ENCODE measurements around the gene CPM.

The CPM gene

DNA sequence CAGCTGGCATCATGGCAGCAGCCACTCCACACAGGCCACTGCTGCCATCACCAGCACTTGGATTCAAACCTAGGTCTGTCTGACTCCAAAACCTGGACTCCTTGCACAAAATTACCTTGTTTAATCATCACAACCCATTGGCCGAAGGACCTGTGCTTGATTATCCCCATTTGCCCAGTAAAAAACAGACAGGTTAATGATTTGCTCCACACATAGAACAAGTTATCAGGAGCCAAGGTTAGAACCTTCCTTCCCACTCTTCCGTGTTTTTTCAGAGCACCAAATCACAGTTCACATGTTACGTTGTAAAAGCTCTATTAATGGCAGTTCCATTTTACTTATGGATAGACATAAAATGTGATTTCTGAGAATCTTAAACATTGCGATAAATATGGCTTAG, 23.5 kb upstream of the CPM start:
- DNase-seq (ENCODE audit: low read depth) = no peak

DNA sequence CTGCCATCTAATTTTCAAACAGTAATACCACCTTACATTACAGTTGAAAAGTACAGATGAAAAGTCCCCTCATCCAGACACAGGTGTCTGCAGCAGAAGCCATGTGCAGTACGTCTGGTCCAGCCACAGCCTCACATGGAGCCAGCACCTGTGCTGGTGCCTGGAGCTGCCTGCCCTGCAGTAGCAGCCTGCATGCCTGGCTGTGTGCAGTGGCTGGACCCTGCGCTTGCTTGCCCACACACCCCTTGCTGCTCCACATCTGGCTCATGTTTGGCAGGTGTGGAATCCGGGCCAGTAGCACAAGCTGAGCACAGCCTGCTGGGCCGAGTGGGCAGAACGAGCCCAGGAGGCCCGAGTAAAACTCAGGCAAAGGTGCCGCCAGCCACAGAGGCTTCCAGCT, 21.8 kb upstream of the CPM start:
- DNase-seq (ENCODE audit: low read depth) = no peak

DNA sequence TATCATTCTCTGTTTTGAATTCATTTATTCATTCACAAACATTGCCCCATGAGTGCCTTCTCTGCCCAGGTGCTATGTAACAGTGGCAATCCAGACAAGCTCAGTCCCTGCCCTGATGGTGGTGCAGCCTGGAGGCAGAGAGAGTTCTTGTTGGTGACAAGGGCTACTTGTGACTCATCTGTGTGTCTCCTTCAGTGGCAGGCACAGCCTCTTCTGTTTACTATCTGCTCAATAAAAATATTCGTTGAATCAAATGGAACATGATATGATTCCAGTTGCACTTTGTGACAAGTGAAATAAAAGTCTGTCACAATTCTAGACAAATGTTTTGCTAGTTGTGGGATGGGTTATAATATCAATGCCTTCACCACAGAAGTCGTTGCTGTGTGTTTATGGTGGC, 20.6 kb upstream of the CPM start:
- no peak for DNase-seq (ENCODE audit: low read depth)

DNA sequence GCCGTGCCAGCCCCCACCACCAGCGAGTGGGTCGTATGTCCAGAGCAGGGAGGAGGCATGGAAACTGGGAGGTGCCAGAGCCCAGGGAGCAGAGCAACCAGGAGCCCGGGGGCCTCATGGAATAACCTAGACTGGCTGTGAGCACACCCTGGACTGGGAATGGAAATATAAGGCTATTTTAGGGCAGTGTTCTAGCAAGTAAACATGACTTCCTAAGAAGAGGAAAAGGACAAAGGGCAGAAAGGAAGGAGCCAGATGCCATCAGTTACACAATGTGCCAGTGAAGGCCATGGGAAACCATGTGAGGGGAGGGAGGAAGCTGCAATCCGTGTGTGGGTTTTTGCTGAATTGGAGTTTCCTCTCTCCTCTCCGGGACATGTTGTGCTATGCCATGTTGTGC, 18.7 kb upstream of the CPM start:
- DNase-seq (ENCODE audit: low read depth) = no peak

DNA sequence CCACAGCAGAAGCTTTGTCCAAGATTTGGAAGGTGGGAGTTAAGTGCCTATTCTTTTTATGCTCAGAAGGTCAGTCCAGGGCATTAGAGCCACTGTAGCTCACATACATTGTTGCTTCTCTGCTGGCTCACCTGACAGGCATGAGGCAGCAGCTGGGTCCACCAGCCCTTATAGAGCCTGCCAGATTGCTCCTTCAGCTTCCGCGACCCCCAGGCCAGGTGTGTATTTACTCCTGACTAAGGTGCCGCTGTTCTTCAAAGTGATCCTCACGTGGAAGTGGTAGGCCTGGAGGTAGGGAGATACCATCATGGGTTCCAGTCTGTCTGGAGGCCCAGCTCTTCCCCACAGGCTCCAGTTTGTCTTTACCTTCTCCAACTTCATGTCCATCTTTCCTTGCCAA, 17.5 kb upstream of the CPM start:
- no peak for DNase-seq (ENCODE audit: low read depth)

DNA sequence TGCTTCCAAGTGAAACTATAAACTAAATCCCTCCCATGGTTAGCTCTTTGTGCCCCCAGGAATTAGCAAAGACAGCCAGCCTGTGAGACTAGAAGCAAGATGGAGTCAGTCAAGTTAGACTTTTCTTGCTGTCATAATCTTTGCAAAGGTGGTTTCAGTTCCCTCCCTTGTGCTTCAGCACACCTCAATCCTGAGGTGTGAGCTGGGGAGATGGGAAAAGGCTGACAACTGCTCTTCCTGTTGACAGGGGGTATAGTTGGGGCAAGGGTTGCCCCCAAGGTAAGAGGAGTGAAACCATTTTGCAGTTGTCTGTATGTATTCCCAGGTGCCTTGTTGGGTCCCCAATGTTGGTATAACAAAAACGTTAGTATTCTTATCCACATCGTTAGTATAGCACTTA, 12.3 kb upstream of the CPM start:
- DNase-seq (ENCODE audit: low read depth) = no peak

DNA sequence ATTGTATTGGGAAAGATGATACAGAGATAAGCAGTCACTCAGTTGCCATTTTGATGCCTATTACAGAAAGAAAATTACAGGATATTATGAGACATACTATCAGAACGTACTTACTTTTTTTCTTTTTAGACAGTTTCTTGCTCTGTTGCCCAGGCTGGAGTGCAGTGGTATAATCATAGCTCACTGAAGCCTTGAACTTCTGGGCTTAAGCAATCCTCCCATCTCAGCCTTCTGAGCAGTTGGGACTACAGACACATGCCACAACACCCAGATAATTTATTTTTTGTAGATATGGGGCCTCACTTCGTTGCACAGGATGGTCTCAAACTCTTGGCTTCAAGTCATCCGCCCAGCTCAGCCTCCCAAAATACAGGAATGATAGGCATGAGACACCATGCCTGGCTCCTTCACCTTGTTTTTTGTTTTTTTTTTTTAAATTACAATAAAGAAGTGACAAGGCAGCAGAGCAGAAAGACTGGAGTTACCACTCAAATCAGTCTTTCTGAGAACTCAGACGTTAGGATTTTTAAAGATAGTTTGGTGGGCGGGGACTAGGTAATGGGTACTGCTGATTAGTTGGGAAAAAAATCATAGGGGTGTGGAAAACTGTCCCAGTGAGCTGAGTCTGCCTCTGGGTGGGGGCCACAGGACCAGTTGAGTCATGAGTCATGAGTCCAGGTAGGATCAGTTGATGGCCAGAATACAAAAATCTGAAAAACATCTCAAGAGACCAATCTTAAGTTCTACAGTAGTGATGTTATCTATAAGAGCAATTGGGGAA, 11.5 kb upstream of the CPM start:
- no peak for DNase-seq (ENCODE audit: low read depth)

DNA sequence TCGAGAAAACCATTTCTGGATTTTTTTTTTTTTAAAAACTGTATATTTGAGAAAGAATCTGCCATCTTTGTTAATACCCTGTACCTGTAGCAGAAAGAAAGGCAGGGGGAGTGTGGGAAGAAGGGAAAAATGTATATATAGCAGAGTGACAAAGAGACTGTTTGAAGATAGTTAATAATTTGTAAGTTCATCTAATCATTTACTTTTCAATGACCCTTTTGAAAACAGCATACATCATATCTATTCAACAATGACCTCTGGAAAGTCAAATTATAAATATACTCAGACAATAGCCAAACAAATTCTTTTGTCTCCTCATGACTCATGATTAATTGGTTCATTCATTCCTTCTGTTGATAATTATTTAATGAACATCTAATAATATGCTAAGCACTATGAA, 10.9 kb upstream of the CPM start:
- no peak for DNase-seq (ENCODE audit: low read depth)

DNA sequence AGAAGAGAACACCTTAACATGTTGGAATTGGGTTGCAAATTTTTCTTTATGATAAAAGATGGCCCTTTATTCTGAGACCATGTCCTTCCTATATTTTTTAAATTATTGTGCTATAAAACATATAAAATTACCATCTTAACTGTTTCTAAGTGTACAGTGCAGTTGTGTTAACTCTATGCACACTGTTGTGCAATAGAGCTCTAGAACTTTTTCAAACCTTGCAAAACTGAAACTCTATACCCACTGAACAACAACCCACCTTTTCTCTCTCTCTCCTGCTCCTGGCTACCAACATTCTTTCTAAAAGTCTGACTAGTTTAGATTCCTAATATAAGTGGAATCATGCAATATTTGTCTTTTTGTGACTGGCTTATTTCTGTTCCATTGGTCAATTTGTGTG, 7.8 kb upstream of the CPM start:
- DNase-seq (ENCODE audit: low read depth) = no peak

DNA sequence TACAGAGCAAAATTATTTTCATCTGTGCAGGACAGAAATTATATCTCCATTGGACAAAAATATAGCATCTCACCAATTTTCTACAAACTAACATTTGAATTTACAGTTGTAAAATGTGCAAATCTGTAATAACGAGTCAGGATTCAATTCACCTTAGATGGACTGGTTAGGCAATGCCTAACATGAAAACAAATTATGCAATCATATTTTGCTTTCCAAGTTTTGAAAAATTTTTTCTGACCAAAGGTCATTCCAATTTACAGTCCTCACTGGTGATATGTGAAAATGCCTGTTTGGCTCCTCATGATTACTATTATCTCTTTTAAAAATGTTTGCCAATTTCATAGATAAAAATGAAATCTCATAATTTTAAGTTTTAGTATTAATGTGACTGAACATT, 6.5 kb upstream of the CPM start:
- no peak for DNase-seq (ENCODE audit: low read depth)

DNA sequence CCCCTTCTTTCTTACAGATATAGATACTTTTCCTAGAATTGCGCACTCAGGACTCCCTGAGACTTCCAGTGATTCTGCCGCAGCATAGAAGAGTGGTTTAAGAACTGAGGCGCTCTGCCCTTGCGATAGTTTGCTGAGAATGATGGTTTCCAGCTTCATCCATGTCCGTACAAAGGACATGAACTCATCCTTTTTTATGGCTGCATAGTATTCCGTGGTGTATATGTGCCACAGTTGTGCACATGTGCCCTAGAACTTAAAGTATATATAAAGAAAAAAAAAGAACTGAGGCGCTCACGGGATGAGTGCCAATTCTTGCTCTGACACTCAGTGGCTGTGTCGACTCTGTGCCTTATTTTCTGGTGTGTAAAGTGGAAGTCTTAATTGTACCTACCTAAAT, 1.4 kb upstream of the CPM start:
- DNase-seq (ENCODE audit: low read depth) = no peak

DNA sequence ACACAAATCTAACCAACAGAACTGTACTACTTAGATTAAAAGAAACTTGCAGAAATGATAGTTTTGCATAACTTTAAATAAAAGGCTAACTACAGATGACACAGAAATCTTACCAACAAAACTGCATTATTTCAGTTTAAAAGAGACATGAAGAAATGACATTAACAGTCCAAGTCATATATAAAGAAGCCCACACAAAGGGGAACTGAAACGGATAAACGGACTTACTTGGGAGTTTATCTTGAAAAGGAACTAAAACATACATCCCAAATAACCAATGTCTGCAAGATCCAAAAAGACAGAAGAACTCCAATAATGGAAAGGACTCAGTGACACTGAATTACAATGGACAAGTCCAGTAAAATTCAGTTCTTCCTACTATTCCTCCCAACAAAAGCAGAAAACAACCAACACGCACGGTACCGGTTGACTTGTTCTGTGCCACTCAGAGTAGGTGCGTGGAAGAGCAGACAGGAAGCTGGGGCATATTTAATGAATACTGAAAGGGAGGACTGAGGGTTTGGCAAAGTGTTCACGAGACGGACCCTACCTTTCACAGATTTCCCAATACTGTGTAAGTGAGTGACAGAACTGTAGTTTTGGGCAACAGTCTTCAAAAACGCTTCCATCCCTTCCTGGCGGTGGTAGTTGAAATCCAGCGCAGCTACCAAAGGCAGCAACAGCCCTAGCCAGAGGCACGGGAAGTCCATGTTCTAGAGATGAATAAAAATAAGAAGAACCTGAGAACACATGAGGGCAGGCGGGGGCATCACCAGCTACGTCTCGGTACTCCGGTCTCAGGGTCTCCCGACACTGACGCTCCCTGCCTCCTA, 627 bp downstream of the CPM start:
- no peak for DNase-seq (ENCODE audit: low read depth)

DNA sequence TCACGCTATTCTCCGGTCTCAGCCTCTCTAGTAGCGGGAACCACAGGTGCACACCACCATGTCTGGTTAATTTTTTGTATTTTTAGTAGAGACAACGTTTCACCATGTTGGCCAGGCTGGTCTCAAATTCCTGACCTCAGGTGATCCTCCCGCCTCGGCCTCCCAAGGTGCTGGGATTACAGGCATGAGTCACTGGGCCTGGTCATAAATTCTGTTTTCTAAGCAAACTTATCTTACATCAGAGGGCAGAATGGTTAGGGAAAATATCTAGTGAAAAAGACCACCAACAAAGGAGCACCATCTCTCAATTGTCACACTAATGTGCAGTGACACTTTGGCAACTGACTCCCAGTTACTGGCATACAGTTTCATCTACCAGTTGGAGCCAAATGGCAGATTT, 2.8 kb downstream of the CPM start:
- DNase-seq (ENCODE audit: low read depth) = no peak

DNA sequence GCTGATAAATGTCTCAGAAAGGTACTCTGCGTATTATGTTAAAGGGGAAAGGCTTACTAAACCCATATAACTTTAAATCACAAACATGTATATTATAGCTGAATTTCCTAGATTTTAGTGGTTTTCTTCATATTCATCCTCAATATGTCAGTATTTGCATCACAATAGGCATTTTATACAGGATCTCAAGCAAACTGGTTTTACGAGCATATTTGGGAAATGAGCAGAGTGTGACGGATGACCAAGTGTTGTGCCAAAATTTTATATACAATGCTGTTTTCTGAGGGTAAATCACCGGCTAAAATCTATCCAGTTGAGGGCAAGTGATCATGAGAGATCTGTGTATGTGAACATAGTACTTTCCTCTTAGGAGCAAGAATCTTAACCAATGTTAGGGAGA, 8.4 kb downstream of the CPM start:
- no peak for DNase-seq (ENCODE audit: low read depth)

DNA sequence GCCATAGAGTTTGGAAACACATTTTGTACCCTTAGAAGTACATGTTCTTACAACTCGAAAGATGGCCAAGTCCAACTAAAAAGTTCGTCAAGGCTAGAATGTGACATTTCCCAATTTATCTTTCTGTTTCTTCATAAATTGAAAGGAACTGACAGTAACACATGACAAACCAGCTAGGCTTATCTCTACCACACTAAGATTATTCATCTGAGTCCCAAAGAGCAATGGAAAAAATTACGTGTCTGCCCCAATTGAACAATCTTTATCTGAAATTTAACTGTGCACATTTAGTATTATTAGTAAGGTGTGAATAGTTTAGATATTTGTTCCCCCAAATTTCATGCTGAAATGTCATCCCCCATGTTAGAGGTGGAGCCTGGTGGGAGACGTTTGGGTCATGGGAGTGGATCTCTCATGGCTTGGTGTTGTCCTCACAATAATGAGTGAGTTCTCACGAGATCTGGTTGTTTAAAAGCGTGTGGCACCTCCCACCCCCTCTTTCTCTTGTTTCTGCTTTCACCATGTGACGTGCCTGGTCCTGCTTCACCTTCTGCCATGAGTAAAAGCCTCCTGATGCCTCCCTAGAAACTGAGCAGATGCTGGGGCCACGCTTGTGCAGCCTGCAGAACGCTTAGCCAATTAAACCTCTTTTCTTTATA, 13.3 kb downstream of the CPM start:
- DNase-seq (ENCODE audit: low read depth) = peak; percentile 33

DNA sequence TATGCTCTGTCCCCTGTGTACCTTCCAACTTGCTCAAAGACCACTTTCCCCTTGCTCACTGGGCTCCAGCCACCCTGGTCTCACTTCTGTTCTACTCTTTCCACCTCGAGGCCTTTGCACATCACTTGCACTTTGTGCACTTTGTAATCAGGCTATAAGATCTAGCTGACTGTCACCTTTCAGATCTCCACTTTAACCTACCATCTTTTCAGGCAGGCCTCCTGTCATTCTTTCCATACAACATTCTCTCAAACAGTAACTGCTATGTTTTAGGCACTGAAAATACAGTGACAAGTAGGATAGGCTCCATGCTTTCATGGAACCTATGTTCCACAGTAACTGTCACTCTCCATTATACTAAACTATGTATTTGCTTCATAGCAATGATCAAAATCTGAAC, 14.0 kb downstream of the CPM start:
- DNase-seq (ENCODE audit: low read depth) = no peak

DNA sequence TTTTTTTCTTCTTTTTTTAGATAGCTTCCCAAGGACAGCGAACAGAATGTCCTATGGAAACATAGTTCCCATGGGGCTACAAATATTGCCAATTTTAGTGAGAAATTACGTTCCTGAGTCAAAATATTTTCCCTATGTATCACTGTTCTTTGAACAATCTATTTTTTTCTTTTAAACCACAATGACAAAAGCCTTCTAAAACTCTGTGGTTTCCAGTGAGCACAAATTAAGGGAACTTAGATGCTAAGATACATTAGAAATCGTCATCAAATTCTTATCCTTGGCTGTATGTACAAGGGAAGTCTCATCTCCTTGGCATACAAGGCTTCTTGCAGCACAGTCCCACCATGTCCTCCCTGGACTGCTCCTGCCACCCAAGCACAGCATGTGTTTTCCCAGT, 17.9 kb downstream of the CPM start:
- no peak for DNase-seq (ENCODE audit: low read depth)

DNA sequence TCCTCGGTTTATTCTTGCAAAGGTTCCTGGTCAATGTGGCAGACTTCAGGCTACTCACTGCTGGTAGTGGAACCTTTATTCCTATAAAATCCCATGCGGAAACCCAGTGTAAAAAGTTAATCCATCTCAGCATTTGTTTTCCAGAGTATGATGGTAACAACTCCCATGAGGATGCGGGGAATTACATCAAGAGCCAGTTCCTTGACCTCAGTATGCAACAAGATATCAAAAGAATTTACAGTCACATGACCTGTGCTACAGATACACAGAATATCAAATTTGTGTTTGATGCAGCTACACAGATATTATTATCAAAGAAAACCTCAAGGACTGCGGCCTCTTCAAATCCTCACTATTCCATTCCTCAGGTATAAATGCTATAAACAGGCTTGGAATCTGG, 19.3 kb downstream of the CPM start:
- DNase-seq (ENCODE audit: low read depth) = no peak

DNA sequence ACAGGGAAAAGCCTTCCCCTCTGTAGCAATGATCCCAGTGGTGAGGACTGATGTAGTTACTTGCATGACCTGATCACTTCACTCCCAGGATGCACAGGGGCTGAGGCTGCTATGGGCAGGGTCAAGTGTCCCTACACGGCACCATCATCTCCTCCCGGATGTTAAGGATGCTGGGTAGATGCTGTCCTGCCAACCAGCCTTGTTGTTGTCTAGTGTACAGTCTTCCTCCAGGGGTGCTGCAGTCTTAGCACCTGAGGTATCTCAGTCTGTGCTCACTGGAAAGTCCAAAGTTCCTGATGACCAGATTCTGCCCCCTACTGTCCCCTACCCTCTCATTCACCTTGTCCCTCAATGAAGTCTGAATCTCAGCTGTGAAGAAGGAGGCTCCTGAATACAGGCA, 20.1 kb downstream of the CPM start:
- DNase-seq (ENCODE audit: low read depth) = no peak

DNA sequence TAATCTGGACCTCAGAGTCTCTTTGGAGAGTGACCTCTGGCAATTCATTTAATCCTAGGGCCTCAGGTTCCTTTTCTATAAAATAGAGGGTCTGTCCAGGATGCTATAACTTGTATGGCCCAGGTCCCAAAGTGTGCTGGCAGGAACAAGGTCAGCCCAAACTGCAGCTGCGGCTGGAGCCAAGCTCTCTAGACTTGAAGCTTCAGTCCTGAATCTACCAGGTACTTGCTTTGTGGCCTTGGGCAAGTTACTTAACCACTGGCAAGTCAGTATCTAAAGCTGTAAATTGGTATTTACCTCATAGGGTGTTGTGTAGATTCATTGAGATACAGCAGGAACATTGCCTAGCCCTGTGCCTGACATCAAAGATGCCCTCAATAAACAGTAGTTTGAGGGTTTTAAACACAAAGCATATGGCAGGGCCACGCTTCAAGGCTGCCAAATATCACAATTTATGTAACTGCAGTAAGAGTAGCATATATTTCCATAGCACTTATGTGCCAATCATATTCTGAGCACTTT, 21.7 kb downstream of the CPM start:
- DNase-seq (ENCODE audit: low read depth) = no peak

DNA sequence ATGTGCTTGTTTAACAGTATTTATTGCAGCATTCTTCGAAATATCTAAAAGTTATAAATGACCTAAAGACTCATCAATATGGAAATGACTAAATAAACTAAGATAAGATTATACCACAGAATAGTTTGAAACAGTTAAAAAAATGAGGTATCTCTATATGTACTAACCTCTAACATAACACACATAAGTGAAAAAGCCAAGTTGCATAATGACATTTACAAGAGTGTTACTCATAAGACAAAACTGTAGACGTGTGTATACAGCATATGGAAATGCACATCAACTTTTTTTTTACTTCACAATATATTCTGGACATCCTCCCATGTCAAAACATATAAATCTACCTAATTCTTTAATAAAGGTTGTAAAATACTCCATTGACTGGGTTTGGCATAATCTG, 22.8 kb downstream of the CPM start:
- no peak for DNase-seq (ENCODE audit: low read depth)

DNA sequence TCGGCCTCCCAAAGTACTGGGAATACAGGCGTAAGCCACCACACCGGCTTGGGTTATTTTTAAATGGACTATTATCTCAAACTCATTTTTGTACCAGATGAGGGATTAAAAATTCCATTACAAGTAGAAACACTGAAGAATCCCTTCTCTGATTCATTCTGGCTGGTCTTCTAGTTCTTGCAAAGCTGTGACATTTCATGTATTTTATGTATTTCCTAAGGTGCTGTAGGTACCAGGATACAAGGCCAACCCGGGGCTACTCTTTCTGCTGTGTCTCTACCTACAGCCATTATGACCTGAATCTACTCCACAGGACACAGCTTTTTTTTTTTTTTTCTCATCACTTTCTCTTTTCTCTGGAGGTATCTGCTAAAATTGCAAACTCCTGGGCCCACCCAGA, 24.9 kb downstream of the CPM start:
- no peak for DNase-seq (ENCODE audit: low read depth)

DNA sequence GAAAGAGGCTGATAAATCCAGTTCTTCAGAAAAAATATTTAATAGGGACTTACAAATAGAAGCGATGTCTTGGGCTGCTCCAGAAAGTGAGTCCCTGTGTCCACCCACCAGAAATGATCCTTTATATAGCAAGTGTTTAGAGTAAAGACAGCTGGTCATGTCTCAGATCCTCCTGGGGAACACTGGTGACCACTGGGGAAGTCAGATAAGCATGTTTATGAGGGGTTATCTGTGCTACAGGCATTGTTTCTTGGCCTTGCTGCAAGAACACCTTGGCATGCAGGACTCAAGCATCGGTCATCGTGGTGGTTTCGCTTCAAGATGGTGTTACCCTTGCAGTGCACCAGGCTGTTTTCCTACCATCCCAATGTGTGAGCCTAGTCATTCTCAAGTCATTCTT, 27.2 kb downstream of the CPM start:
- no peak for DNase-seq (ENCODE audit: low read depth)
